ENCODE data around the gene SMIM35.

DNA sequence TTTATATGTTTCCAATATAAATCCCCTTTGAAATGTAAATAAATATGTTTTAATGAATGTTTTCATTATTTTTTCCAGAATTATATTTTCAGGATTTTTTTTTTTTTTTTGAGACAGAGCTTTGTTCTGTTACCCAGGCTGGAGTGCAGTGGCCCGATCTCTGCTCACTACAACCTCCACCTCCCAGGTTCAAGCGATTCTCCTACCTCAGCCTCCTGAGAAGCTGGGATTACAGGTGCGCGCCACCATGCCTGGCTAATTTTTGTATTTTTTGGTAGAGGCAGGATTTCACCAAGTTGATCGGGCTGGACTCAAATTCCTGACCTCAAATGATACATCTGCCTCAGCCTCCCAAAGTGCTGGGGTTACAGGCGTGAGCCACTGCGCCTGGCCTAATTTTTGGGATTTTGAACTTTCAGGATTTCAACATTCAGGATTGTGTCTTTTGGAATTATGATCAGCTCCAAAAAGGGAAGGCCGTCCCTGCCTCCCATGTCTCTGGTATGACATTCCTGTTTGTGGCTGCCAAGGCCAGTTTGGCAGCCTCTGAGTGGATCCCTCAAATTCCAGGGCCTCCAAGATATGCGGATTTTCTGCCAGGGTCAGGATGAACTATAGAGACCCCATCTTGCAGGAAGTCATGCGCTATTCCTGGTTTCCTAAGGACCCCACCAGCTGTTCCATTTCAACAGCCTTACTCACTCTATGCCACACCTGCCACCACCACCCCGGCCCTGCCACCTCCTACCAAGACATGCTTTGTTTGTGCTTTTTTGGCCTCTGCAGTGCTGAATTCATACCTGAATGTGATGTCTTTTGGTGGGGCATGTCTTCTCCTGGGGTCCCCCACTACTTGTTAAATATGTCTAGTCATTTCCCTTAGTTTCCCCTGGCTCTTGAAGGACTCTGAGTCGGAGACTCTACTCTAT lies 31.8 kb downstream of the SMIM35 start:
- TF ChIP-seq CTCF (IDR thresholded peaks at IDR 0.05) (no peak), EP300 (IDR thresholded peaks at IDR 0.05) (no peak), POLR2A (IDR thresholded peaks at IDR 0.05) (no peak), POLR2AphosphoS5 (IDR thresholded peaks at IDR 0.05) (no peak)
